ENCODE data around the gene CERK.

The CERK gene

DNA sequence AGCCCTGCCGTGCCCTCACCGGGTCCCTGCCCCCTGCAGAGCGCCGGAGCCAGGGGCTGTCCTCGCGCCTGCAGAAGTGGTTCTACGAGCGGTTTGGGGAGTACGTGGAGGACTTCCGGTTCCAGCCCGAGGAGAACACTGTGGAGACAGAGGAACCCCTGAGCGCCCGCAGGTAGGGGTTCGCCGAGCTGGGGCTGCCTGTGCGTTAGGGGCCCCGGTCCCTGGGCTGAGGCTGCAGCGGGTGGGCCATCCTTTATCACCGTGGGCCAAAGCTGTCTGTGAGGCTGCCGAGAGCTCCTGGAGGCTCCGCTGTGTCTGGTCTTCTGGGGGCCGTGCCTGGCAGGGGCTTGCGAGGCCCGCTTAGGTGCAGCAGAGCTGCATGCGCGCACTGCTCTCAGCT lies 75.1 kb downstream of the CERK start:
- H4K20me1 ChIP-seq (ENCODE audit: insufficient read depth) = no peaks in the 10 kb centered on the region
- H3K36me3 ChIP-seq (ENCODE audit: insufficient read depth) = no peaks in the 10 kb centered on the region

DNA sequence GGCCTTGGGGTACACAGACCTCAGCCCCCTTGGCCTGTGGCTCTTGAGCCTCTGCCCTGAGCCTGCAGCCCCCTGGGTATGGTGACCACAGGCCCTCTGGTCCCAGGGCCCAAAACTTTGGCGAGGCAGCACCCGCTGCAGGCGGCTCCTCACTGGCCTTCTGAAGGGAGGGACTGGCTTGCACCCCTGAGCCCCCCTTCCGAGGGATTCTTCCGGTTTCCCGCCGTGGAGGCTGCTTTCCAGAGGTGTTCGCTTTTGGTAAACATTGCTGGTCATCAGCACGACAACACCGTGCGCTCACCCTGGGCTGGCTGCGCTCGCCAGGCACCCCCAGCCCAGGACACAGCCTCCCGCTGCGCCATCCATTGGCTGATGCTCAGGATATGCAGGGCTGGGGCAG lies 75.8 kb downstream of the CERK start:
- no peak overlapping the region for H3K4me2 ChIP-seq
- H3K4me1 ChIP-seq (ENCODE audit: low read depth, poor library complexity, severe bottlenecking) = no peaks in the 10 kb centered on the region
- H2AFZ ChIP-seq (ENCODE audit: low read depth) = no peak overlapping the region
- TF ChIP-seq, protein P1, sequence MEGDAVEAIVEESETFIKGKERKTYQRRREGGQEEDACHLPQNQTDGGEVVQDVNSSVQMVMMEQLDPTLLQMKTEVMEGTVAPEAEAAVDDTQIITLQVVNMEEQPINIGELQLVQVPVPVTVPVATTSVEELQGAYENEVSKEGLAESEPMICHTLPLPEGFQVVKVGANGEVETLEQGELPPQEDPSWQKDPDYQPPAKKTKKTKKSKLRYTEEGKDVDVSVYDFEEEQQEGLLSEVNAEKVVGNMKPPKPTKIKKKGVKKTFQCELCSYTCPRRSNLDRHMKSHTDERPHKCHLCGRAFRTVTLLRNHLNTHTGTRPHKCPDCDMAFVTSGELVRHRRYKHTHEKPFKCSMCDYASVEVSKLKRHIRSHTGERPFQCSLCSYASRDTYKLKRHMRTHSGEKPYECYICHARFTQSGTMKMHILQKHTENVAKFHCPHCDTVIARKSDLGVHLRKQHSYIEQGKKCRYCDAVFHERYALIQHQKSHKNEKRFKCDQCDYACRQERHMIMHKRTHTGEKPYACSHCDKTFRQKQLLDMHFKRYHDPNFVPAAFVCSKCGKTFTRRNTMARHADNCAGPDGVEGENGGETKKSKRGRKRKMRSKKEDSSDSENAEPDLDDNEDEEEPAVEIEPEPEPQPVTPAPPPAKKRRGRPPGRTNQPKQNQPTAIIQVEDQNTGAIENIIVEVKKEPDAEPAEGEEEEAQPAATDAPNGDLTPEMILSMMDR (conservative IDR thresholded peaks at IDR 0.05; ENCODE audit: low read depth, low read length) = no peak
- no peak overlapping the region for H3K27ac ChIP-seq
- no peak overlapping the region for H3K4me3 ChIP-seq (IDR thresholded peaks at IDR 0.05; ENCODE audit: insufficient read depth, low read depth, low read length)
- no peaks in the 10 kb centered on the region for H3K36me3 ChIP-seq (ENCODE audit: insufficient read depth)
- no peaks in the 10 kb centered on the region for H3K27me3 ChIP-seq (ENCODE audit: insufficient read depth, low read depth)
- H3K79me2 ChIP-seq (ENCODE audit: insufficient read depth, low read depth) = no peaks in the 10 kb centered on the region
- no peaks in the 10 kb centered on the region for H4K20me1 ChIP-seq (ENCODE audit: insufficient read depth)
- H3K9ac ChIP-seq = no peak overlapping the region

More for the DNA sequence above, 75.1 kb downstream of the CERK start:
- H3K27ac ChIP-seq = no peak overlapping the region
- H3K4me3 ChIP-seq (IDR thresholded peaks at IDR 0.05; ENCODE audit: insufficient read depth, low read depth, low read length) = no peak overlapping the region
- TF ChIP-seq, protein P1 (conservative IDR thresholded peaks at IDR 0.05; ENCODE audit: low read depth, low read length) = no peak
- H2AFZ ChIP-seq (ENCODE audit: low read depth) = no peak overlapping the region
- H3K27me3 ChIP-seq (ENCODE audit: insufficient read depth, low read depth) = no peaks in the 10 kb centered on the region
- no peaks in the 10 kb centered on the region for H3K79me2 ChIP-seq (ENCODE audit: insufficient read depth, low read depth)
- no peak overlapping the region for H3K9ac ChIP-seq
- no peak overlapping the region for H3K4me2 ChIP-seq
- no peaks in the 10 kb centered on the region for H3K4me1 ChIP-seq (ENCODE audit: low read depth, poor library complexity, severe bottlenecking)

DNA sequence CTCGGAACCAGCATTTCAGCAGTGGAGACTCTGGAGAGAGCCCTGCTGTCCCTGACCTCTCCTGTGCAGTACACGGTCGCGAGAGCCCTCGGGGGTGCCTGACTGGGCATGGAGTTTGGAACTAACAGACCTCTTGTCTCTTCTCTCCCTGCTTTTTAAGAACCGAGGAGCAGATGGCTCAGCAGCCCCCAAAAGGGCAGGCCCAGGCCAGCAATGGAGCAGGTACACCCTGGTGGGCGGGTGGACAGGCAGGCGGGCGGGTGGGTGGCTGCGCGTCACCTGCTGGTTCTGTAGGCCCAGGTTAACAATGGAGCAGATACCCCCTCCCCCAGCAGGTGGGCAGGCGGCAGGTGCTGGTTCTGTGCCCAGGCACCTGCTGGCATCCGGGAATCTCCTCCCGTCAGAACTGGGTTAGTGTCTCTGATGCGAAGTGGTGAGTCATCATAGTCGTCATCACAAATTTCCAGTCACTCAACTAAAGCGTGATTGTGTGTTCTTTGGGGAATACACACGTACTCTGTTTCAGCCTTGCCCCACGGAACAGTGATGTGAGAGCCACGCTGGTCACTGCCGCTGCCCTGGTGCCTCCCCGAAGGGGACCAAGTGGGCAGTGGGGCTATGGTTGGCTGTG lies 76.7 kb downstream of the CERK start:
- H3K27ac ChIP-seq = no peak overlapping the region
- no peak overlapping the region for H2AFZ ChIP-seq (ENCODE audit: low read depth)
- H3K36me3 ChIP-seq (ENCODE audit: insufficient read depth) = no peaks in the 10 kb centered on the region
- H3K4me2 ChIP-seq = no peak overlapping the region
- no peaks in the 10 kb centered on the region for H3K27me3 ChIP-seq (ENCODE audit: insufficient read depth, low read depth)
- no peak overlapping the region for H3K9ac ChIP-seq
- no peaks in the 10 kb centered on the region for H3K4me1 ChIP-seq (ENCODE audit: low read depth, poor library complexity, severe bottlenecking)
- no peaks in the 10 kb centered on the region for H4K20me1 ChIP-seq (ENCODE audit: insufficient read depth)
- no peak overlapping the region for H3K4me3 ChIP-seq (IDR thresholded peaks at IDR 0.05; ENCODE audit: insufficient read depth, low read depth, low read length)
- TF ChIP-seq, protein P1 (conservative IDR thresholded peaks at IDR 0.05; ENCODE audit: low read depth, low read length) = no peak
- no peaks in the 10 kb centered on the region for H3K79me2 ChIP-seq (ENCODE audit: insufficient read depth, low read depth)

DNA sequence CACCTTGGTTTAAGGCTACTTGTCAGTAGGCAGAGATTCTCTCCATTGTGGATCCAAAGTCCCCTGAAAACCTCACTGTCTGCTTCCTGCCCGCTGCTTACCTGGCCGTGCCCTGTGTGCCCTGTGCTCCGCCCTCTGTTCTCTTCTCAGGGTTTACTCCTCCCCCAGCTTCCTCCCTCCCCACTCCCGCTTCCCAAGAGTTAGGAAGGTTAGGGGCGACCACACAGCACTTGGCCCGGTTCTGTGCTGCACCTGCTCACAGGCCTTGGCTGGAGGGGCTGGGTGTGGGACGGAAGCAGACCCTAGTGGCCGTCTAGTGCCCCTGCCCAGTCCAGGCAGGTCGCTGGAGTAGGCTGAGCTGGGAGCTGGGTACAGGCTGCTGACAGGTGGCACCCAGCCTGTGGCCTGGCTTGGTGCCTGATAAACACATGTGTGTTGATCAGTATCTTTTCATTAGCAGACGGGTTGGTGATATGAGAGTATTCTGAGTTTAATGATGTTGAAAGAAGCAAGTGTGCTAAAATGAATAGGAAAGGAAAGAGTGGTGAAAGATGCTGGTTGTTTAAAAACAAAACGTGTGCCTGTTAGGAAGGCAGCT lies 77.3 kb downstream of the CERK start:
- no peaks in the 10 kb centered on the region for H4K20me1 ChIP-seq (ENCODE audit: insufficient read depth)
- no peaks in the 10 kb centered on the region for H3K4me1 ChIP-seq (ENCODE audit: low read depth, poor library complexity, severe bottlenecking)
- no peaks in the 10 kb centered on the region for H3K36me3 ChIP-seq (ENCODE audit: insufficient read depth)
- H3K27ac ChIP-seq = no peak overlapping the region
- TF ChIP-seq, protein P1 (conservative IDR thresholded peaks at IDR 0.05; ENCODE audit: low read depth, low read length) = no peak
- no peaks in the 10 kb centered on the region for H3K79me2 ChIP-seq (ENCODE audit: insufficient read depth, low read depth)
- H3K4me2 ChIP-seq = no peak overlapping the region
- H3K27me3 ChIP-seq (ENCODE audit: insufficient read depth, low read depth) = no peaks in the 10 kb centered on the region
- H2AFZ ChIP-seq (ENCODE audit: low read depth) = no peak overlapping the region
- H3K9ac ChIP-seq = no peak overlapping the region
- no peak overlapping the region for H3K4me3 ChIP-seq (IDR thresholded peaks at IDR 0.05; ENCODE audit: insufficient read depth, low read depth, low read length)
